HG03354 (cell line): ENCODE measurements around the gene WDR27.
"Not testable (repeated sequence)": the region's sequence is repeated elsewhere in the genome, so short reads cannot be mapped to it uniquely, and the experiment has no call there.

Experiments
- ATAC-seq: cut with Tn5 transposase; IDR thresholded peaks from one replicate; pipeline ENCODE4 v1.9.1; 2021; ENCODE audit warnings: mild to moderate bottlenecking; ENCODE audit not compliant: unreplicated experiment, poor library complexity, severe bottlenecking

The WDR27 gene

GRCh38 chr6:169456840-169457239 lies 245.0 kb downstream of the WDR27 start:
- ATAC-seq: no peak

GRCh38 chr6:169455470-169455869 lies 246.4 kb downstream of the WDR27 start:
- ATAC-seq: no peak

GRCh38 chr6:169454872-169455204 lies 247.0 kb downstream of the WDR27 start:
- no peak for ATAC-seq

DNA sequence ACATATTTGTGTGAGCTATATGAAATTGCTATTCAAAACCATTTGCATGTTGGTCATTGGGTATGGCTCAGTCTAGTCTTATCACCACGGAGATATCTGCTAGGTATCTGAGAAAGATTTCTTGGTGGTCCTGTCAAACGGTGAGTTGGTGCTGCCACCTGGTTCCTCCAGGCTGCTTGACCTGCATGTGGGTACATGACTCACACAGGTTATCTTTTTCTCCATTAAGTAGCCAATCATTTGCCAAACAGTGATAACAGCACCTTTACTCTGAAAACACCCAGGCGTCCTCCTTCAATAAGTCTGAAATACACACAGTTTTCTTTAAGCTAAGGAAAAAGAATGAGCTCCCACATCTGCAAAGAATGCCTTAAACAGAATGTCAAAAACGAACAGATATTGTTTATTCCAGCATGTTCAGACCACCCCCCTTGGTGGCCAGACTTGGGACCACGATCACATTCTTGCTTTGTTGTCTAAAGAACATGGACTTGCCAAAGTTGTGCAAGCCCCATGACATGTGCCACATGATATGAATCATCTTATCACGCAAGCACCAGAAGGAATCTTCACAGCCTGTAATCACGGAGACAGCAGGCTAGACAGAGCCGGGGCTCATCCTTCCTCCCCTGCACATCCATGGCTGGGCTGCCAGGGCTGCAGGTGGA lies 247.5 kb downstream of the WDR27 start:
- ATAC-seq: no peak

DNA sequence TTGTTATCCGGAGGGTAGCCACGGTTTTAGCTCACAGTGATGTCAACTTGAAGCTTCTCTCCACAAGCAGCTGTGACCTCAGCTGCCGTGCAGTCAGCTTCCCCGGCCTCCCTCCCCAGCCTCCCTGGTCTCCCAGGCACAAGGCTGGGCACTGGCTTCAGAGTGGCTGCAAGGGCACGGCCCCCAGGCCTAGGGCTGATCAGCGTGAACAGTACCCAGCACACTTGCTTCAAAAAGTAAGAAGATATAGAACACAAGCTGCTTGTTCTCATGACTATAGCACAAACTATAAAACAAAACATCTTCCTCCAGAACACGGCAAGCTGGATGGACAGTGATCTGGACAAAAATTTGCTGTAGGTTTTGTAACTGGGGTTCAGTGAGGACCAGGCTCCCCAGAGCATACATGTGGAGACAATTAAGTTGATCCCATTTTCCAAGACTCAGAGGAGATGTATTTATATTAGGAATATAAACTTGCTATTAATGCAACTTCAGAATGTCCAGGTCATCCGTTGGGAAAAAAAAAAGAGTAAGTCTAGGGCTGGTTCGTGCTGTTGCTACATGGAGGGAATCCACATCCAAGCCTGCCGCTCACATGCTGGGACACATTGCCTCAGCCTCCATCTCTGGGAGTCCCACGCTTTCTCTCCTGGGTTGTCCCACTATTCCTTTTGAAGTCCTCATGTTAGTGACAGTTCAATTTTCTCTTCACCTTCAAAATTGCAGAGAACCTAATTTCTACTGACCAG lies 248.8 kb downstream of the WDR27 start:
- ATAC-seq: no peak

DNA sequence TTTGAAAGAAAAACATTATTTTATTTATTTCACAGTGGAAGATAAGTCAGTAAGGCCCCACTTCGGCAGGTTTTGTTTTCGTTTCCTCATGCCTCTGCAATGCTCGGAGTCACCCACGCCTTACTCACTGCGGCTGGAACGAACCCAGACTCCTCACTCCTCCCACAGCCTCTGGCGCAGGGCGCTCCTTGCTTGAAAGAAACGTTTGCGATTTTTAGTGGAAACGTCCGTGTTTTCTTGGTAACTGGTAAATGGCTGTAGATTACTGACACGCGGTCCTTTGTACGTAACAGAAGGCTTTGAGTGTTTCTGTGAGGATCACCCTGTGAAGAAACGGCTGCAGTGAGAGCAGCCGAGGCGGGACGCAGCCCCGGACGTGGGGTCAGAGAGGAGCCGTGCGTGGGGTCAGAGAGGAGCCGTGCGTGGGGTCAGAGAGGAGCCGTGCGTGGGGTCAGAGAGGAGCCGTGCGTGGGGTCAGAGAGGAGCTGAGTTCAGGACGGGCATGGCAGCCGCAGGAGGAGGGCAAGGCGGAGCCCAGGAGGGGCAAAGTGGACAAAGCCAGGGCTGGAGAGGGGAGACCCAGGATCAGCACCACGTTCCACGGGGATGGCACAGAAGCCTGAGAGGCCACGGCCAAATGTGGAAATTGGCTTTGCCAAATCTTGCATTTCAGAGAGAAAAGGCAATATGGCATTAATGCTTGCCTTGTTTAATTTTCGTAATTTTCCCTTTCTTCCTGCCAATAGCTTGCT lies 249.5 kb downstream of the WDR27 start:
- no peak for ATAC-seq

DNA sequence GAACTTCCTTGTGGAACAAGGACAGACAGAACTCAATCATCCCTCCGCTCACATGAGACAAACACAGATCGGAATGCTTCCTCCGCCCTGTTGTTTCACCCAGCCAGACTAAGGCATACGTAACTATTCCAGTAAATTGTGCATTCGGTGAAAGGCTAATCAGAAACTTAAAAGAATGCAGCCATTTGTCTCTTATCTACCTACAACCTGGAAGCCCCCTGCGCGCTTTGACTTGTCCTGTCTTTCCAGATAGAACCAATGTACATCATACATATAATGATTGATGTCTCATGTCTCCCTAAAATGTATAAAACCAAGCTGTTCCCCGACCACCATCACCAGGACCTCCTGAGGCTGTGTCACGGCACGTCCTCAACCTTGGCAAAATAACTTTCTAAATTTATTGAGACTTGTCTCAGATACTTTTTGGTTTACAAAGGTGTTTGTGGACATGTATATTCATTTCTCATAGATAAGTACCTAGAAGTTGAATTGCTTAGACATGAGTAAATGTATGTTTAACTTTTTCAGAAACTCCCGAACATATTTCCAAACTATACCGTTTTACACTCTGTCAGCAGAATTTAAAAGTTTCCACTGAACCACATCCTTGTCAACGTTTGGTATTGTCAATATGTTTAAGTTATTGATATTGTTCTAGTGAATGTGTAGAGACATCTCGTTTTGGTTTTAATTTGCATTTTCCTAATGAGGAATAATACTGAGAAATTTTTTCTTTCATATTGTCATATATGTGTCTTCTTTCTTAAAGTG lies 250.6 kb downstream of the WDR27 start:
- ATAC-seq: no peak

GRCh38 chr6:169450097-169450496 lies 251.7 kb downstream of the WDR27 start:
- no peak for ATAC-seq

GRCh38 chr6:169449221-169449620 lies 252.6 kb downstream of the WDR27 start:
- no peak for ATAC-seq

DNA sequence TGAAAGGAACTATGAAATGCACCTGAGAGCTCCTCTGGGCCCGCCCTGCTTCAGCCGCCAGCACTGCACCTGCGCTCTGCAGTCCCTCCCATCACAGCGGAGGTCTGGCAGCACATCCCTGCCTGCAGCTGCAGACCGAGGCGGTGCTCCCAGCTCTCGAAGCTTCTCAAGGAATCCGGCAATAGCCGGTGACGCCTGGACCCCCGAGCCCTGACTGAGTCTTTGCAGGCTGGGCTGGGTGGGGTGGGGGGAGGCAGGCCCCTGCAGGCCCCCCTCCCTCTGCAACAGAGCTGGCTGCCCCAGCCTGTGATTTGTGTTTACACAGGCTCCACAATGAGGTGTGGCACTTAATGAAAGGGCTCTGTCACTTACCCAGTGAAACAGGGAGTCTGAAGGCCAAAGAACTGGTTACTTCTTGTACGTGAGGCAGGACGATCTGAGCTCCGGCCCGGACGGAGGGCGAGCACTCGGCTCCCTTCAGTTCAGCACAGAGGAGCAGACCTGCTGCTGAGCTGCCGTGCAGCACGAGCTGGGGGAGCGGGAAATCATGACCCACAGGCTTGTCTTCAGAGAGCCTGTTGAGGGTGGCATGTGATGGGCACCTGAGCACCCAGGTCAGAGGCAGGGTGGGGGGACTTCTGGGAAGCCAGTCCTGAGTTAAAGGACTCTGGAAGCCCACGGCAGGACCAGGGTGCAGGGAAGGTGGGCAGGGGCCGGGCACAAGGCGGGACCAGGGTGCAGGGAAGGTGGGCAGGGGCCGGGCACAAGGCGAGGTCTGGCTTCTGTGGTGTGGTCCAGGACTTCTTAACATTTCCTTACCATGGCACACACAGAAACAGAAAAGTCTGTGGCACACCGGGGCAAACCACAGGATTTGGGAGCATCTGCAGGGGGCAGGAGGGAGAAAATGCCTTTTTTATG lies 255.9 kb downstream of the WDR27 start:
- ATAC-seq: no peak

GRCh38 chr6:169445227-169445626 lies 256.6 kb downstream of the WDR27 start:
- ATAC-seq: no peak

DNA sequence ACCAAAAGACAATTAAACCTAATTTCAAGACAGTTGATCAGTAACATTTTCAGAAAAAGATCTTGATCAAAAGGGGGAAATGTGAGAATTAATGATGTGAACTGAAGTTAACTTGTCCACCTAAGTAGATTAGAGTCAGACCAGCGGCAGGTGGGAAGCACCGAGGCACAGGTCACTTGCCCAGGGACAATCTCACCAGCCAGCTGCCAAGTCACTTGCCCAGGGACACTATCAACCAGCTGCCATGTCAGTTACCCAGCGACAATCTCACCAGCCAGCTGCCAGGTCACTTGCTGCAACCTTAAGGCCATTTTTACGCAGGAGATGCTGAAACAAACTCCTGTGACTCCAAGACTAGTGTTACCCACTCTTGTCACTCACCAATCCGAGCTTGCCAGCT lies 260.5 kb downstream of the WDR27 start:
- ATAC-seq: no peak

- no peak for ATAC-seq
Observed at GRCh38 chr6:169439710-169440109, 262.1 kb downstream of the WDR27 start.

DNA sequence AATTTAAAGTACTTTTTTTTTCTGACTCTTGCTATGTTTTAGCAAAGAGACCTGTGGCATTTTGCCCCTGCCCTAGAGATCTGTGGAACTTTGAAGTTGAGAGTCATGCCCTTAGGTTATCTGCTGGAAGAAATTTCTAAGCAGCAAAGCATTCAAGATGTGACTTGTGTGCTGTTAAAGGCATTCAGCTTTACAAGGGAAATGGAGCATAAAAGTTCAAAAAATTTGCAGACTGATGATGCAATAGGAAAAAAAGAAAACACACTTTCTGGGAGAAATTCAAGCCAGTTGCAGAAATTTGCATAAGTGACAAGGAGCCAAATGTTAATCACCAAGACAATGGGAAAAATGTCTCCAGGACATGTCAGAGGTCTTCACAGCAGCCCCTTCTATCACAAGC lies 267.3 kb downstream of the WDR27 start:
- ATAC-seq: not testable (repeated sequence)

- ATAC-seq: no peak
Observed at GRCh38 chr6:169429001-169429400, 272.8 kb downstream of the WDR27 start.

- ATAC-seq: no peak
Observed at GRCh38 chr6:169428532-169428931, 273.3 kb downstream of the WDR27 start.

DNA sequence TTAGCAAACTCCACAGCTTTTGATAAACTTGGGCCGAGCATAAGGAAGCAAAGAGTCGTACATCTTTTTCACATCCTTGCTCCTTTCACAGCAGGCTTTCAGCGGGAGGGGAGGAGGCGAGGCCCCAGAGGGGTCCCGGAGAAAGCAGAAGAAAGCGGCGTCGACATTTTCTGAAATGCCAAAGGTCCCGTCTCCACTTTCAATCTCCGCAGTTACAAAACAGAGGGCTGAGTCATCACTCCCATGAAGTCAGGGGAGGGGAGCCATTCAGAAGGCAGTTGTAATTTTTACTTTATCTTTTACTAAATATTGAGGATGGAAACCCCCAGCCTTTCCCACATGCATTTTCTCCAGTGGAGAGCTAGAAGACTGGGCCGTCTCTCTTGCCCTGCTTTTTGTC lies 274.0 kb downstream of the WDR27 start:
- no peak for ATAC-seq

DNA sequence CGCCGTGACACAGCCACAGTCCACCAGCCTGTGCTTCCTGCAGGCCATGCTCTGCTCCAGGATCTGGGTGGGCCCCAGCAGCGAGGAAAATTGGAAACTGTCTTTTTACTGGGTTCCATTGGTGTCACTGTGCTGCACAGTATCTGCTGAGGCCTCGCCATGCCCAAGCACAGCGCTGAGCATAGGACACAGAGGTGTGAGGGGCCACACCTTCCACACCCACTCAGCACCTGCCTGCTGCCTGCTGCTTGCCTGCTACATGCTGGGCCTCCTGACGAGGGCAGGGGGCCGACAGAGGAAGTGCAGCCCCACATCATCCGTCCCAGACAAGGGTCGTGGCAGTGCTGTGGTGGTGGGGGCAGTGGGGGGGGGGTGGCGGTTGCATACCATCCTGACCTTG lies 275.2 kb downstream of the WDR27 start:
- ATAC-seq: no peak
